ENCODE data around the gene SLC31A1.

DNA sequence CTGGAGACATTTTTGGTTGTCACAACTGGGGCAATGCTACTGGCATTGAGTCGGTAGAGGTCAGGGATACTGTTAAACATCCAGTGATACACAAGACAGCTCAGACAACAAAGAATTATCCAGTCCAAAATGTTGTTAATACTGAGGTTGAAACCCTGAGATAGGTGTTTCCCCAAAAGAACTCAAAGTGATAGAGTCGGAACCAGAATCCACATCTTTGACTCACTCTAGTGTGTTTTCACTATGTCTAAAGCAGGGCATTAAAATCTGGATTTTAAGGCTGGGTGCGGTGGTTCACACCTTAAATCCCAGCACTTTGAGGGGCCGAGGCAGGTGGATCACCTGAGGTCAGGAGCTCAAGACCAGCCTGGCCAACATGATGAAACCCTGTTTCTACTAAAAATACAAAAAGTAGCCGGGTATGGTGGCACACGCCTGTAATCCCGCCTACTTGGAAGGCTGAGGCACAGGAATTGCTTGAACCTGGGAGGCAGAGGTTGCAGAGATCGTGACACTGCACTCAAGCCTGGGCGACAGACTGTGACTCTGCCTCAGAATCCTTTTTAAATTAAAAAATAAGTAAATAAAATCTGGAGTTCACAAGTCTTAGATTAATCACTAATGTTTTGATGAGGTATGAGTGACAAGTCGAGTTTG is 17.0 kb downstream of the SLC31A1 start:
- TF ChIP-seq CTCF (IDR thresholded peaks at IDR 0.05; ENCODE audit: low read depth, low read length, poor library complexity, severe bottlenecking), result no peak
- no peak for TF ChIP-seq EZH2phosphoT487 (IDR thresholded peaks at IDR 0.05; ENCODE audit: borderline replicate concordance, low read length)

Data from DOHH2 (cell line).